ENCODE measurements around the gene NQO2. TPM values are rescaled to one million over a fixed set of nuclear protein-coding genes. Genes with fewer than 3 reads are reported as not detected.

Gene NQO2
- total RNA-seq, 3 donors from 2014 or later = 13.4 to 24.1 (median 23.2) TPM

DNA sequence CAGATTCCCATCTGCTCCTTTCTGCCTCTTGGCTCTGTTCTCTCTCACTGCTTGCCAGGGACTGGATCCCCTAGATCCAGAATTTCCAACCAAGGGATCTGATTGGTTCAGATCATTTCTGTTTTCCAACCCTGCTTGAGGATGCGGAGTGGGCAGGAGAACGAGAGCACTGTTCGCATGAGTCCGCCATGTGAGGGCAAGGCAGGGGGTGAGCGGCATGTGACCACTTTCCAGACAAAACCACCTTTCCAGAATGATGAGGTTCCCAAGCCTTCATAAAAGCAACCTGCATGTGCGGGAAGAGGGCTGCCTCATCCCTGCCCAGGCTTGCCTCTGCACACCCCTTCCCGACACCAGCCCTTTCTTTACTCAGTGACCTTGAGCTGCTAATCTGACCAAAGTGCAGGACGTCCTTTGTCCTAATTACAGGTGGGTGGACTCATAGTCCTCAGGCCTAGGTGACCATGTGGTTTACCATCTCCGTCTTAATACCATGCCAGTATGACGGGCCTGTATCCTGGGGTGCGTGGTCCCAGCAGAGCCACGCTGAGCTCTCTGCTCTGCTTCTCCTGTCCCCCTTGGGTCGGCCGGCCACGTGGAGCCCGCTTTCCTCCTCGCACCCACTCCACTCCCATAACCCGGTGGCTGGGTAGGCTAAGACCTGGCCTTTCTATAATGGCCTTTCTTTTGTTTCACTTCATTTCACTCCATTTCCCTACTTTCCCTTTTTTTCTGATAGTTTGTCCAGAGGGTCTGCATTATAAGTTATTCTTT is 14.4 kb downstream of the NQO2 start:
- Histone ChIP-seq H3K9me3 (peaks cover 13% of the 10 kb centered on the region), H3K4me1 (ENCODE audit: low read depth) (no peaks in the 10 kb centered on the region), H3K4me3 (no peak overlapping the region), H3K36me3 (ENCODE audit: low read depth) (no peaks in the 10 kb centered on the region)
- intact Hi-C loops (cut with DNase I, micrococcal nuclease) = loop anchor here in 1 of 2 donors (5.0 kb wide), 1 partner anchor 33 kb away; no protein-coding TSS in a partner anchor
- DNase-seq (no peak), ATAC-seq (no peak)
- no peak for TF ChIP-seq CTCF (IDR thresholded peaks at IDR 0.05)

- ATAC-seq (no peak), DNase-seq (no peak)
These were observed 15.0 kb downstream of the NQO2 start for GRCh38 chr6:3014675-3015066.

DNA sequence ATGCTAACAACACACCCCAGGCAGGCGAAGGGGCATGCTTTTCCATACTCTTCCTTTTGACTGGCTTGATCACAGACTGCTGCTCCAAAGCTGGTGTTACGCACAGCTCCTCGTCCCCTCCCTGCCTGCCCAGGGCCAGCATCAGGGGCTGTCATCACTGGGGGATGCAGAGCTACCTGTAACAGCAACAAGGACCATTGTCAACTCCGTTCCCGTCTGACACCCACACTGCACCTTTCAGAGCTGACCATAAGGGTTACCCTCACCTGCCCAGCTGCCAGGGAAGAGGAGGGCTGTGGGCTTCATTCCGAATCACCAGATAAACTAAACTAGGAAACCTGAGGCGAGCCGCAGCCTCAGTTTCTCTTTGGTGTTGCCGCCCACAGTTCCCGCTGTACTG is 15.4 kb downstream of the NQO2 start:
- no peak overlapping the region for H3K4me3 ChIP-seq
- ATAC-seq (no peak), DNase-seq (no peak)
- H3K9me3 ChIP-seq = peaks cover 13% of the 10 kb centered on the region
- TF ChIP-seq CTCF (IDR thresholded peaks at IDR 0.05) = no peak
- H3K36me3 ChIP-seq (ENCODE audit: low read depth) = no peaks in the 10 kb centered on the region
- no peaks in the 10 kb centered on the region for H3K4me1 ChIP-seq (ENCODE audit: low read depth)
- intact Hi-C loops (cut with DNase I, micrococcal nuclease) = no loop called here

More at GRCh38 chr6:3014675-3015066, 15.0 kb downstream of the NQO2 start:
- H3K4me1 ChIP-seq (ENCODE audit: low read depth) = no peaks in the 10 kb centered on the region
- H3K4me3 ChIP-seq = no peak overlapping the region
- H3K9me3 ChIP-seq = peaks cover 13% of the 10 kb centered on the region
- TF ChIP-seq CTCF (IDR thresholded peaks at IDR 0.05) = no peak
- no peaks in the 10 kb centered on the region for H3K36me3 ChIP-seq (ENCODE audit: low read depth)
- intact Hi-C loops (cut with DNase I, micrococcal nuclease) = loop anchor here in 1 of 2 donors (5.0 kb wide), 1 partner anchor 33 kb away; no protein-coding TSS in a partner anchor

- Histone ChIP-seq H3K4me1 (ENCODE audit: low read depth) (no peaks in the 10 kb centered on the region), H3K9me3 (peaks cover 6% of the 10 kb centered on the region), H3K36me3 (ENCODE audit: low read depth) (no peaks in the 10 kb centered on the region), H3K4me3 (no peak overlapping the region)
- no peak for ATAC-seq
- intact Hi-C loops (cut with DNase I, micrococcal nuclease) = no loop called here
- TF ChIP-seq CTCF (IDR thresholded peaks at IDR 0.05) = no peak
- no peak for DNase-seq
These were observed 17.0 kb downstream of the NQO2 start for GRCh38 chr6:3016473-3017280.

DNA sequence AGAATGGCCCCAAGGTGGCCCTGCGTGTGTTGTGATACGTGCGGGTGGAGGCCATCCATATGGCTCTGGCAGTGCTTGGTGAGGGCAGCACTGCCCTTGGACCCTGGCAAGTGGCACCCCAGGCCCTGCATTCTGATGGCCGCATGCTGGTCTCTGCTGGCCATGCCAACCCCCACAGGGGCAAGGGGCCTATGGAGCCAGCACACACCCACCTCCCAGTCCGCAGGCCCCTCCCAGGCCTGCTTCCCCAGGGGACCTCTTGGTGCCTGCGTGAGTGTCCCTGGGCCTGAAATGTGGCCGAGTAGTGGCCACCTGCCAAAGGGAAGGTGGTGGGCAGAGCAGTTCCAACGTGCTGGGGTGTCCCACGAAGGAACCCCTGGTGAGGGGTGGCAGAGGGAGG is 17.6 kb downstream of the NQO2 start:
- intact Hi-C loops (cut with DNase I, micrococcal nuclease) = no loop called here

More for the DNA sequence above, 17.6 kb downstream of the NQO2 start:
- no peak for TF ChIP-seq CTCF (IDR thresholded peaks at IDR 0.05)
- no peaks in the 10 kb centered on the region for H3K9me3 ChIP-seq
- no peaks in the 10 kb centered on the region for H3K36me3 ChIP-seq (ENCODE audit: low read depth)
- no peaks in the 10 kb centered on the region for H3K4me1 ChIP-seq (ENCODE audit: low read depth)
- DNase-seq = no peak
- H3K4me3 ChIP-seq = no peak overlapping the region
- ATAC-seq = no peak

Data from mucosa of descending colon (tissue), 3 donors.